Measurements from ENCODE around the gene DDAH1. TPM values are rescaled to one million over a fixed set of nuclear protein-coding genes. Genes with fewer than 3 reads are reported as not detected.

The DDAH1 gene
- total RNA-seq, 1 donor from 2014 or later: 57.9 TPM

- DNase-seq (ENCODE audit: low read depth in 2 of 2): no peak
These were observed 187.8 kb downstream of the DDAH1 start for GRCh38 chr1:85276978-85277639.

GRCh38 chr1:85276215-85276977 lies 188.6 kb downstream of the DDAH1 start, which contains the start of gene BCL10:
BCL10 (minus strand) TSS chr1:85276632; CDS start chr1:85276352, 280 bp downstream.
- peak; percentile 98 to 99 for DNase-seq (ENCODE audit: low read depth in 2 of 2)

DNA sequence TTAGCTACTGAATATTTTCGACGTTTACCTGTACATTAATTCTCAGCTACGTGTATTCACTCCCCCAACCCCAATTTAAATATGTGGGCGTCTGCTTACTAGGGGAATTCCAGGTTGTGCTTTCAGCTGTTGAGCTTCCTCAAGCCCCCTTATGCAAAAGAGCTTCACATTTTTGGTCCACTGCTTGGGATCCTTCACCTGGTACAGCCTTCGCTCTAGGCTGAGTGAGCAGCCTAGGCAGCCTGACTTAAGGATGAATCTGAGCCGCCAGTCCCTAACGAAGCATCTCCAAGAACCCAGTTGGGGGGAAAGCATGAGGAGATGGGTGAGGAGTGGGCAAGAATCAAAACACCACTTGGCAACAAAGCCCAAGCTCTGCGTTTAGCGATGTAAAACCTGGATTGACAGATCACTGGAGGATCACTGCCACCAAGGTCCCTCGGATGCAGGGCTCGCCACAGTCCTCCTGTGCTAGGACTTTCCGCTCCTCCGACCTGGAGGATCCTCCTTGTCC lies 189.2 kb downstream of the DDAH1 start:
- DNase-seq (ENCODE audit: low read depth in 2 of 2): peak; percentile 38 to 51

- DNase-seq (ENCODE audit: low read depth in 2 of 2): peak; percentile 77 to 92
These were observed 189.9 kb downstream of the DDAH1 start for GRCh38 chr1:85274969-85275453.

DNA sequence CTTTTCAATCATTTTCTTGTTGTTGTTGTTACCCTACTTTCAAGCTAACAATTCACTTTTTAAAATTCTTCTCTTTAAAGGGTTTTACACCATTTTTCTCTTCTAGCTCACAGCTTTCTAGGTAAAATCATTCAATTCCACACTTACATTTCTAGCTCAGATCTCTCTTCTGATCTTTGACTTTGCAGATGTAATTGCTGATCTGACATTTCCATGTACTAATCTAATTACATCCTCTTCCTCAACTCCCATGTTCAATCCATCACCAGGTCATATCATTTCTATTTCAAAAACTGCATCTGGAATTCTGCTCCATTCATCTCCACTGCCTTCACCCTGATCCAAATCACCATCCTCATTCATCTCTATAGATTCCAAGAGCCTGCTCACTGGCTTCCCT lies 191.6 kb downstream of the DDAH1 start:
- no peak for DNase-seq (ENCODE audit: low read depth in 2 of 2)

GRCh38 chr1:85268801-85269585 lies 196.0 kb downstream of the DDAH1 start:
- no peak for DNase-seq (ENCODE audit: low read depth in 2 of 2)

Other genes with a start within 250 kb of the DDAH1 start
- gene C1orf52, start 205.5 kb downstream of the DDAH1 start, total RNA-seq: 9.4 and 17.5 TPM in 2 replicates
- gene BCL10, start 188.5 kb downstream of the DDAH1 start, total RNA-seq: 53.0 and 92.5 TPM in 2 replicates
- gene CCN1, start 115.6 kb upstream of the DDAH1 start, total RNA-seq: 74.5 and 213 TPM in 2 replicates
- 6.8 and 11.1 TPM in 2 replicates for gene ZNHIT6, start 243.3 kb upstream of the DDAH1 start, total RNA-seq

Measured in lung microvascular endothelial cell (primary cell).